Measurements from ENCODE around the gene TMA7B. TPM values are rescaled to one million over a fixed set of nuclear protein-coding genes. Genes with fewer than 3 reads are reported as not detected.

The TMA7B gene
- total RNA-seq, 4 donors from 2014 or later: not detected

GRCh38 chr22:39984006-39984405, 23.8 kb downstream of the TMA7B start:
- no peak for TF ChIP-seq EP300 (IDR thresholded peaks at IDR 0.05)
- no peak for TF ChIP-seq CTCF (IDR thresholded peaks at IDR 0.05)
- TF ChIP-seq POLR2A (IDR thresholded peaks at IDR 0.05): no peak
- TF ChIP-seq POLR2AphosphoS5 (IDR thresholded peaks at IDR 0.05): no peak
- no peaks in the 10 kb centered on the region for H3K9me3 ChIP-seq
- H3K27me3 ChIP-seq: peaks cover 41% of the 10 kb centered on the region
- H3K27ac ChIP-seq: no peak overlapping the region
- H3K4me3 ChIP-seq: no peak overlapping the region
- ATAC-seq: no peak
- H3K4me1 ChIP-seq: no peaks in the 10 kb centered on the region
- WGBS, 2 donors (ENCODE audit: low coverage in 1 of 2): 54 to 83% methylated on average over 2 of the region's 2 CpGs
- H3K36me3 ChIP-seq: no peaks in the 10 kb centered on the region

DNA sequence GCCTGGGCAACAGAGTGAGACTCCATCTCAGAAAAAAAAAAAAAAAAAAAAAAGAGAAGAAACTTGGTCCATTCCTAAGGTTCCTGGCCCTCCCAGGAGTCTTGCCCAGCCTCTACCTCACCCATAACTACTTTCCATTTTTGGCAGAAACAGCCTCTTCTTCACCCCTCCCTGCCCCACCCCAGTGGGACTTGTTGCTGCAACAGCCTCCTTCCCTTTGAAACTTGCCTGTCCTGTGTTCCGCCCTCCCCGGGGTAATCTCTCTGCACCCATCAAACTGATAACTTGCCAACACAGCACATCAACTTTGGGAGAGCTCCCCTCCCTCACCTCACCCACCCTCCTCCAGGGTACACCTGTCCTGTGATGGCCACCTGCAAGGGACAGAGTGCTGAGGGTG, 24.5 kb downstream of the TMA7B start:
- Histone ChIP-seq H3K9me3 (no peaks in the 10 kb centered on the region), H3K27ac (no peak overlapping the region), H3K27me3 (peaks cover 37% of the 10 kb centered on the region), H3K36me3 (no peaks in the 10 kb centered on the region), H3K4me1 (no peaks in the 10 kb centered on the region), H3K4me3 (no peak overlapping the region)
- TF ChIP-seq EP300 (IDR thresholded peaks at IDR 0.05) (no peak), CTCF (IDR thresholded peaks at IDR 0.05) (no peak), POLR2A (IDR thresholded peaks at IDR 0.05) (no peak), POLR2AphosphoS5 (IDR thresholded peaks at IDR 0.05) (no peak)
- WGBS, 2 donors (ENCODE audit: low coverage in 1 of 2): 90 to 93% methylated on average over 2 of the region's 2 CpGs
- no peak for ATAC-seq

DNA sequence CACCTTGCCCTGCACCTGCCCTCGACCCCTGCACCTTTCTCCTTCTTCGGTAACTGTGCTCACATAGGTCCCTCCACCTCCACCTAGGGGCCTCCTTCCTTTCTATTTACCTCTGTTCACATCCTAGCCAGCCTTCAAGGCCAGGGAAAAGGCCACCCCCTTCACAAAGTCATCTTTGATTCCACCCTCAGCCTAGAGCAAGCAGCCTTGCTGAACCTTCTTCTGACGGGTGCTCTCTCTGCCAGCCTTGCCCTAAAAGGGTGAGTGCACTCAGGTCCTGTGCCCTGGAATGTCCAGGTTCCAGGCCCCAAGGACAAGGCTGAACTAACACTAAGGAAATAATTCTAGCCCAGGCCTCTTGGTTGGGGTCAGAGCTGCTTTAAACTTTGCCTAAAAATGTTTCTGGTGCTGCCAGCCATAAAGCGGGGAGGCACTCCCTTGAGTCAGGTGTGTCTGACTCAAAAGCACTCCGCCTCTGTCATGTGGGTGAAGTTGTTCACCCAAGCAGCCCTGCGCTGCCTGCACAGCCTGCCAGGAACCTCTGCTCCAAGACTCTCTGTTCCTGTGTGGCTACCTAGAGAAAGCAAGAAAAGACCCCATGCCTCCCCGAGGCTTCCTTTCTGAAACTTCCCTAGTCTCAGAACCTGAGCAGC, 25.3 kb downstream of the TMA7B start:
- H3K9me3 ChIP-seq: no peaks in the 10 kb centered on the region
- H3K27me3 ChIP-seq: peaks cover 37% of the 10 kb centered on the region
- no peaks in the 10 kb centered on the region for H3K4me1 ChIP-seq
- H3K36me3 ChIP-seq: no peaks in the 10 kb centered on the region
- no peak overlapping the region for H3K4me3 ChIP-seq
- H3K27ac ChIP-seq: no peak overlapping the region
- TF ChIP-seq POLR2A (IDR thresholded peaks at IDR 0.05) (no peak), EP300 (IDR thresholded peaks at IDR 0.05) (no peak), POLR2AphosphoS5 (IDR thresholded peaks at IDR 0.05) (no peak), CTCF (IDR thresholded peaks at IDR 0.05) (no peak)
- WGBS, 2 donors (ENCODE audit: low coverage in 1 of 2): 79% methylated on average over 4 of the region's 7 CpGs; no CpG with 5 or more reads in 1 of the 2 donors
- no peak for ATAC-seq

GRCh38 chr22:39988386-39989114, 28.4 kb downstream of the TMA7B start:
- H3K4me3 ChIP-seq: no peak overlapping the region
- no peak overlapping the region for H3K27ac ChIP-seq
- H3K4me1 ChIP-seq: no peaks in the 10 kb centered on the region
- TF ChIP-seq CTCF (IDR thresholded peaks at IDR 0.05) (no peak), POLR2A (IDR thresholded peaks at IDR 0.05) (no peak), EP300 (IDR thresholded peaks at IDR 0.05) (no peak), POLR2AphosphoS5 (IDR thresholded peaks at IDR 0.05) (no peak)
- no peaks in the 10 kb centered on the region for H3K9me3 ChIP-seq
- 68 to 70% methylated on average over 9 of the region's 10 CpGs for WGBS, 2 donors (ENCODE audit: low coverage in 1 of 2)
- H3K36me3 ChIP-seq: no peaks in the 10 kb centered on the region
- no peak for ATAC-seq
- peaks cover 37% of the 10 kb centered on the region for H3K27me3 ChIP-seq

DNA sequence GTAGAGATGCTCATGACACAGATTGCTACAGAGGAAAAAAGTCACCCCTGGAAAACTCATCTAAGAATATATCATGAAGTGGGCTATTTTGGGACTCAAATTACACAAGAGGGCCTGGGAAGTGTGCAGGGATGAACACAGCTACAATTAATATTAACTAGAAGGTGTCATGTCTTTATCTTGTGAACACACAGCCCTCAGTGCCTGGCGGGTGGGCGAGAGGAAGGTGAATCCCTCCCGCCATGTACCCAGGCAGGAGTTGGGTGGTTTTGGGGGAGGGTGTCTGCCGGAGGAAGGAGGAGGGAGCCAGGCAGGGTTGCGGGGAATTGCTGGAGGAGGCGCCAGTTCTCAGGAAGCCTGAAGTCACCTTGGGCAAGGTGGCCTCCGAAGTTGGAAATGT, 29.4 kb downstream of the TMA7B start:
- no peak overlapping the region for H3K27ac ChIP-seq
- no peak for ATAC-seq
- H3K27me3 ChIP-seq: peaks cover 39% of the 10 kb centered on the region
- H3K9me3 ChIP-seq: no peaks in the 10 kb centered on the region
- H3K4me3 ChIP-seq: no peak overlapping the region
- TF ChIP-seq POLR2A (IDR thresholded peaks at IDR 0.05) (no peak), CTCF (IDR thresholded peaks at IDR 0.05) (no peak), POLR2AphosphoS5 (IDR thresholded peaks at IDR 0.05) (no peak), EP300 (IDR thresholded peaks at IDR 0.05) (no peak)
- H3K36me3 ChIP-seq: no peaks in the 10 kb centered on the region
- H3K4me1 ChIP-seq: no peaks in the 10 kb centered on the region
- 86 to 100% methylated on average over 1 to 7 of the region's 7 CpGs for WGBS, 2 donors (ENCODE audit: low coverage in 1 of 2)

Measured in gastroesophageal sphincter (tissue), 4 donors.